HFFc6 (cell line): ENCODE data around the gene TNFAIP2. TPM values are rescaled to one million over a fixed set of nuclear protein-coding genes. Genes with fewer than 3 reads are reported as not detected.
"Not testable (repeated sequence)": the region's sequence is repeated elsewhere in the genome, so short reads cannot be mapped to it uniquely, and the experiment has no call there.

Experiments used
- DNase-seq: peaks from one replicate; pipeline ENCODE4 v3.0.0-alpha.2; 2018
- H3K27ac Mint-ChIP-seq: 2 replicates; pipeline ENCODE4 v1.8.0; 2020; ENCODE audit warnings: mild to moderate bottlenecking, mixed read lengths
- H3K27me3 Mint-ChIP-seq: 2 replicates; pipeline ENCODE4 v1.8.0; 2021; ENCODE audit warnings: mild to moderate bottlenecking, moderate library complexity, mixed read lengths; ENCODE audit not compliant: insufficient read depth
- H3K36me3 Mint-ChIP-seq: 2 replicates; pipeline ENCODE4 v1.8.0; 2021; ENCODE audit warnings: low read depth, mixed read lengths
- H3K4me1 Mint-ChIP-seq: 2 replicates; pipeline ENCODE4 v1.8.0; 2020; ENCODE audit warnings: low read depth, mixed read lengths
- H3K4me3 Mint-ChIP-seq: 2 replicates; pipeline ENCODE4 v1.8.0; 2020; ENCODE audit warnings: mild to moderate bottlenecking, moderate library complexity, mixed read lengths
- H3K9me3 Mint-ChIP-seq: 2 replicates; pipeline ENCODE4 v1.8.0; 2020; ENCODE audit warnings: mild to moderate bottlenecking, mixed read lengths
- CTCF ChIP-seq: fragments of 200-600 bp; sonication (generic); IDR thresholded peaks from 2 replicates; pipeline ENCODE4 v1.5.0; 2021; ENCODE audit warnings: antibody characterized with exemption, mild to moderate bottlenecking
- total RNA-seq, 6 experiments: library from RNA; stranded (reverse); fragmentation: NEBNext Ultra II Directional; extraction: Animal tissue kit (Norgen Biotek cat#: 25700); gene quantifications; 2 replicates in 1 of 6; 3 replicates in 5 of 6; pipeline ENCODE4 v1.2.3, GENCODE V29; 2021

Gene TNFAIP2
- total RNA-seq, 6 experiments from 2014 or later: 44.7 to 59.6 (median 46.4) TPM

- Mint-ChIP-seq H3K27me3 (peaks cover 38% of the 10 kb centered on the region), H3K27ac (no peak overlapping the region), H3K36me3 (no peaks in the 10 kb centered on the region), H3K4me3 (no peak overlapping the region), H3K9me3 (no peaks in the 10 kb centered on the region), H3K4me1 (peaks cover 9% of the 10 kb centered on the region)
- no peak for TF ChIP-seq CTCF
- DNase-seq: no peak
Observed at GRCh38 chr14:103151270-103151945, 28.1 kb downstream of the TNFAIP2 start.

- H3K4me3 Mint-ChIP-seq: no peak overlapping the region
- H3K9me3 Mint-ChIP-seq: no peaks in the 10 kb centered on the region
- peak; percentile 49 for DNase-seq
- peaks cover 9% of the 10 kb centered on the region for H3K4me1 Mint-ChIP-seq
- H3K36me3 Mint-ChIP-seq: no peaks in the 10 kb centered on the region
- peaks cover 46% of the 10 kb centered on the region for H3K27me3 Mint-ChIP-seq
- no peak for TF ChIP-seq CTCF
- no peak overlapping the region for H3K27ac Mint-ChIP-seq
Observed at GRCh38 chr14:103155010-103155409, 31.7 kb downstream of the TNFAIP2 start.

- not testable (repeated sequence) for H3K4me3 Mint-ChIP-seq, H3K4me1 Mint-ChIP-seq, H3K27ac Mint-ChIP-seq, H3K36me3 Mint-ChIP-seq, H3K9me3 Mint-ChIP-seq, DNase-seq
- peaks cover 47% of the 10 kb centered on the region for H3K27me3 Mint-ChIP-seq
Observed at GRCh38 chr14:103155416-103155815, 32.2 kb downstream of the TNFAIP2 start.

- H3K36me3 Mint-ChIP-seq: no peaks in the 10 kb centered on the region
- no peaks in the 10 kb centered on the region for H3K9me3 Mint-ChIP-seq
Observed at GRCh38 chr14:103155826-103156394, 32.6 kb downstream of the TNFAIP2 start.

GRCh38 chr14:103156651-103157378, 33.6 kb downstream of the TNFAIP2 start:
- DNase-seq: no peak
- Mint-ChIP-seq H3K27me3 (peaks cover 40% of the 10 kb centered on the region), H3K4me3 (no peak overlapping the region), H3K27ac (no peak overlapping the region), H3K4me1 (peaks cover 9% of the 10 kb centered on the region), H3K9me3 (no peaks in the 10 kb centered on the region), H3K36me3 (no peaks in the 10 kb centered on the region)
- no peak for TF ChIP-seq CTCF

More at GRCh38 chr14:103155826-103156394, 32.6 kb downstream of the TNFAIP2 start:
- H3K27me3 Mint-ChIP-seq: peaks cover 44% of the 10 kb centered on the region
- peaks cover 9% of the 10 kb centered on the region for H3K4me1 Mint-ChIP-seq
- TF ChIP-seq CTCF: no peak
- no peak for DNase-seq
- H3K4me3 Mint-ChIP-seq: no peak overlapping the region
- H3K27ac Mint-ChIP-seq: no peak overlapping the region

- no peaks in the 10 kb centered on the region for H3K36me3 Mint-ChIP-seq
- H3K9me3 Mint-ChIP-seq: no peaks in the 10 kb centered on the region
- no peak for DNase-seq
- peaks cover 9% of the 10 kb centered on the region for H3K4me1 Mint-ChIP-seq
- no peak for TF ChIP-seq CTCF
- no peak overlapping the region for H3K27ac Mint-ChIP-seq
- peaks cover 39% of the 10 kb centered on the region for H3K27me3 Mint-ChIP-seq
- no peak overlapping the region for H3K4me3 Mint-ChIP-seq
Observed at GRCh38 chr14:103157969-103158368, 34.7 kb downstream of the TNFAIP2 start.
